HepG2 (cell line): ENCODE data around the gene RTP5.

Experiments
- CEBPG ChIP-seq: IDR thresholded peaks from 2 replicates; pipeline ENCODE4 v1.6.1; 2016
- CREB1 ChIP-seq, 2 experiments: fragments of 450-650 bp in 1 of 2; IDR thresholded peaks; 2 replicates each; pipeline ENCODE4 v1.6.1; 2016 to 2017; ENCODE audit warnings: control low read depth in 1 of 2, mild to moderate bottlenecking in 1 of 2, missing compliant biosample characterization in 1 of 2, missing genetic modification characterization in 1 of 2
- HDAC6 ChIP-seq: fragments of 200-600 bp; sonication (generic); IDR thresholded peaks from 2 replicates; pipeline ENCODE4 v1.7.0; 2017; ENCODE audit warnings: mild to moderate bottlenecking, antibody characterized with exemption, low read length, low read depth
- JARID2 ChIP-seq: sonication (generic); formaldehyde crosslinking; IDR thresholded peaks from 2 replicates; pipeline ENCODE4 v1.8.1; 2023; ENCODE audit warnings: missing genetic modification reagents, inconsistent platforms; ENCODE audit not compliant: insufficient replicate concordance
- KDM1A ChIP-seq: IDR thresholded peaks from 2 replicates; pipeline ENCODE4 v1.6.1; 2016; ENCODE audit warnings: missing compliant biosample characterization
- PHB2 ChIP-seq: fragments of 450-650 bp; IDR thresholded peaks from 2 replicates; pipeline ENCODE4 v1.6.1; 2018; ENCODE audit not compliant: partially characterized antibody
- POLR2A ChIP-seq, 2 experiments: IDR thresholded peaks; 2 replicates each; pipeline ENCODE4 v1.6.1; 2011; ENCODE audit warnings: low read depth in 2 of 2, low read length in 2 of 2, mild to moderate bottlenecking in 1 of 2, moderate library complexity in 1 of 2; ENCODE audit not compliant: insufficient read depth in 1 of 2
- SMC3 ChIP-seq: IDR thresholded peaks from 2 replicates; pipeline ENCODE4 v1.6.1; 2011; ENCODE audit warnings: low read length, improper control_type of control experiment
- TCF12 ChIP-seq, 2 experiments: fragments of 450-650 bp in 1 of 2; sonication (generic) in 1 of 2; formaldehyde crosslinking in 1 of 2; IDR thresholded peaks; 2 replicates each; pipeline versions ENCODE4 v1.6.1 to v1.8.0; 2017 to 2022; ENCODE audit warnings: antibody characterized with exemption in 1 of 2, mild to moderate bottlenecking in 1 of 2, missing genetic modification reagents in 1 of 2, moderate library complexity in 1 of 2
- ZNF556 ChIP-seq: sonication (generic); formaldehyde crosslinking; IDR thresholded peaks from 2 replicates; pipeline ENCODE4 v1.4.0; 2020; ENCODE audit warnings: mild to moderate bottlenecking, missing genetic modification reagents, borderline replicate concordance
- TF ChIP-seq, protein P1 (sequence below), 2 experiments: sonication (generic) in 1 of 2; formaldehyde crosslinking in 1 of 2; IDR thresholded peaks; 2 replicates each; pipeline versions ENCODE4 v1.5.1 to v1.6.1; 2011 to 2020; ENCODE audit warnings: borderline replicate concordance in 1 of 2, low read depth in 1 of 2, low read length in 1 of 2, mild to moderate bottlenecking in 1 of 2, missing genetic modification reagents in 1 of 2, moderate library complexity in 1 of 2
- TF ChIP-seq, protein P2 (sequence below): IDR thresholded peaks from 2 replicates; pipeline ENCODE4 v1.6.1; 2012; ENCODE audit warnings: low read length, improper control_type of control experiment
- TF ChIP-seq, protein P3 (sequence below): sonication (generic); formaldehyde crosslinking; IDR thresholded peaks from 2 replicates; pipeline ENCODE4 v1.5.0; 2020; ENCODE audit warnings: mild to moderate bottlenecking, missing genetic modification reagents, moderate library complexity

DNA sequence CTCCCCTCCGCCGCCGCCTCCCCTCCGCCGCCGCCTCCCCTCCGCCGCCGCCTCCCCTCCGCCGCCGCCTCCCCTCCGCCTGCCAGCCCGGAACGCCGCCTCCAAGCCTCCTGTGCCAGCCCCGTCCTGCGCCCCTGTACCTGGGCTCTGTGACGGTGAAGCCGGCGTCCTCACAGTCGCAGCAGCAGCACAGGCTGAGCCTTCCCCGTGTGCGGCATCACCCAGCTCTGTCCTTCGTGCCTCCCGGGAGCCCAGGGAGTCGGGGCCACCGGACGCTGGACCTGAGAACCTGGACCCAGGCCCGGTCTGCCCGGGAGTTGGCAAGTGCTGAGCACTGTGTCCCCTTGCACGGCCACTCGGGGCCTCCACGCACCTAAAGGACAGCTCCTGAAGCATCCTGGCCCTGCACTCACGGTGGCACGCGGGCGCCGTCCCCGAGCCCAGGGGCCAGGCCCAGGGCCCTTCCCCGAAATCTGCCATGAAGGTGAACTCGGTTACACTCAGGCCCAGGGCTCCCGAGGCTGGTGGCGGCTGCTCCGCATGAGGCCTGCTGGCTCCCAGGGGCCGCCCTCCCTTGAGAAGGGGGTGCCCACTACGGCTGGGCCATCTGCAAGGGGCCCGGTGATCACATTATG, 32.9 kb downstream of the RTP5 start:
- TF ChIP-seq TCF12 (IDR thresholded peaks at IDR 0.05): no peak
- TF ChIP-seq TCF12 (CRISPR knock-in tag; IDR thresholded peaks at IDR 0.05): no peak
- TF ChIP-seq, protein P1, sequence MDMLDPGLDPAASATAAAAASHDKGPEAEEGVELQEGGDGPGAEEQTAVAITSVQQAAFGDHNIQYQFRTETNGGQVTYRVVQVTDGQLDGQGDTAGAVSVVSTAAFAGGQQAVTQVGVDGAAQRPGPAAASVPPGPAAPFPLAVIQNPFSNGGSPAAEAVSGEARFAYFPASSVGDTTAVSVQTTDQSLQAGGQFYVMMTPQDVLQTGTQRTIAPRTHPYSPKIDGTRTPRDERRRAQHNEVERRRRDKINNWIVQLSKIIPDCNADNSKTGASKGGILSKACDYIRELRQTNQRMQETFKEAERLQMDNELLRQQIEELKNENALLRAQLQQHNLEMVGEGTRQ (IDR thresholded peaks at IDR 0.05; ENCODE audit: low read depth, low read length): no peak
- TF ChIP-seq, protein P1 (CRISPR knock-in tag; IDR thresholded peaks at IDR 0.05; ENCODE audit: borderline replicate concordance): no peak
- no peak for TF ChIP-seq POLR2A (IDR thresholded peaks at IDR 0.05; ENCODE audit: insufficient read depth in 1 of 2, low read depth in 2 of 2, low read length in 2 of 2)
- no peak for TF ChIP-seq SMC3
- no peak for TF ChIP-seq CEBPG (CRISPR knock-in tag)
- no peak for TF ChIP-seq CREB1 (IDR thresholded peaks at IDR 0.05)
- TF ChIP-seq CREB1 (CRISPR knock-in tag; IDR thresholded peaks at IDR 0.05): no peak
- no peak for TF ChIP-seq JARID2
- no peak for TF ChIP-seq KDM1A (CRISPR knock-in tag)
- TF ChIP-seq, protein P2, sequence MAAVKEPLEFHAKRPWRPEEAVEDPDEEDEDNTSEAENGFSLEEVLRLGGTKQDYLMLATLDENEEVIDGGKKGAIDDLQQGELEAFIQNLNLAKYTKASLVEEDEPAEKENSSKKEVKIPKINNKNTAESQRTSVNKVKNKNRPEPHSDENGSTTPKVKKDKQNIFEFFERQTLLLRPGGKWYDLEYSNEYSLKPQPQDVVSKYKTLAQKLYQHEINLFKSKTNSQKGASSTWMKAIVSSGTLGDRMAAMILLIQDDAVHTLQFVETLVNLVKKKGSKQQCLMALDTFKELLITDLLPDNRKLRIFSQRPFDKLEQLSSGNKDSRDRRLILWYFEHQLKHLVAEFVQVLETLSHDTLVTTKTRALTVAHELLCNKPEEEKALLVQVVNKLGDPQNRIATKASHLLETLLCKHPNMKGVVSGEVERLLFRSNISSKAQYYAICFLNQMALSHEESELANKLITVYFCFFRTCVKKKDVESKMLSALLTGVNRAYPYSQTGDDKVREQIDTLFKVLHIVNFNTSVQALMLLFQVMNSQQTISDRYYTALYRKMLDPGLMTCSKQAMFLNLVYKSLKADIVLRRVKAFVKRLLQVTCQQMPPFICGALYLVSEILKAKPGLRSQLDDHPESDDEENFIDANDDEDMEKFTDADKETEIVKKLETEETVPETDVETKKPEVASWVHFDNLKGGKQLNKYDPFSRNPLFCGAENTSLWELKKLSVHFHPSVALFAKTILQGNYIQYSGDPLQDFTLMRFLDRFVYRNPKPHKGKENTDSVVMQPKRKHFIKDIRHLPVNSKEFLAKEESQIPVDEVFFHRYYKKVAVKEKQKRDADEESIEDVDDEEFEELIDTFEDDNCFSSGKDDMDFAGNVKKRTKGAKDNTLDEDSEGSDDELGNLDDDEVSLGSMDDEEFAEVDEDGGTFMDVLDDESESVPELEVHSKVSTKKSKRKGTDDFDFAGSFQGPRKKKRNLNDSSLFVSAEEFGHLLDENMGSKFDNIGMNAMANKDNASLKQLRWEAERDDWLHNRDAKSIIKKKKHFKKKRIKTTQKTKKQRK: no peak
- no peak for TF ChIP-seq ZNF556 (CRISPR knock-in tag)
- TF ChIP-seq, protein P3, sequence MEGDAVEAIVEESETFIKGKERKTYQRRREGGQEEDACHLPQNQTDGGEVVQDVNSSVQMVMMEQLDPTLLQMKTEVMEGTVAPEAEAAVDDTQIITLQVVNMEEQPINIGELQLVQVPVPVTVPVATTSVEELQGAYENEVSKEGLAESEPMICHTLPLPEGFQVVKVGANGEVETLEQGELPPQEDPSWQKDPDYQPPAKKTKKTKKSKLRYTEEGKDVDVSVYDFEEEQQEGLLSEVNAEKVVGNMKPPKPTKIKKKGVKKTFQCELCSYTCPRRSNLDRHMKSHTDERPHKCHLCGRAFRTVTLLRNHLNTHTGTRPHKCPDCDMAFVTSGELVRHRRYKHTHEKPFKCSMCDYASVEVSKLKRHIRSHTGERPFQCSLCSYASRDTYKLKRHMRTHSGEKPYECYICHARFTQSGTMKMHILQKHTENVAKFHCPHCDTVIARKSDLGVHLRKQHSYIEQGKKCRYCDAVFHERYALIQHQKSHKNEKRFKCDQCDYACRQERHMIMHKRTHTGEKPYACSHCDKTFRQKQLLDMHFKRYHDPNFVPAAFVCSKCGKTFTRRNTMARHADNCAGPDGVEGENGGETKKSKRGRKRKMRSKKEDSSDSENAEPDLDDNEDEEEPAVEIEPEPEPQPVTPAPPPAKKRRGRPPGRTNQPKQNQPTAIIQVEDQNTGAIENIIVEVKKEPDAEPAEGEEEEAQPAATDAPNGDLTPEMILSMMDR (CRISPR knock-in tag): no peak
- TF ChIP-seq HDAC6: no peak
- no peak for TF ChIP-seq PHB2
